H1 (cell line): ENCODE results near the gene RARB. TPM values are rescaled to one million over a fixed set of nuclear protein-coding genes. Genes with fewer than 3 reads are reported as not detected.

ENCODE experiments used
- CTCF ChIA-PET: fragments of 300-600 bp; sonication (Branson Sonifier 250); formaldehyde crosslinking; loops from one replicate; lab custom pipeline; 2021; ENCODE audit not compliant: partially characterized antibody; lab: Charles Lee
- POLR2A ChIA-PET: fragments of 300-600 bp; sonication (Branson Sonifier 250); formaldehyde crosslinking; loops from one replicate; lab custom pipeline; 2021; ENCODE audit warnings: inconsistent platforms; ENCODE audit not compliant: partially characterized antibody; lab: Charles Lee
- DNase-seq, 2 experiments: peaks; one replicate each; pipeline versions ENCODE4 v3.0.0 to v3.0.0-alpha.2; 2010 to 2022; ENCODE audit warnings: low spot score in 2 of 2, low read depth in 1 of 2, mixed read lengths in 1 of 2
- FAIRE-seq: peaks from 2 replicates; lab custom pipeline; 2011; peaks lifted over from hg19 to GRCh38; lab: Jason Lieb, UNC
- H2AFZ ChIP-seq: 2 replicates; pipeline ENCODE4 v1.8.1; 2012; ENCODE audit warnings: low read length, inconsistent platforms
- H2AK5ac ChIP-seq: 2 replicates; pipeline ENCODE4 v1.6.1; 2013; ENCODE audit warnings: low read depth, low read length
- H2BK120ac ChIP-seq: replicated peaks from 2 replicates; pipeline ENCODE3; 2013; ENCODE audit warnings: low read depth, low read length, inconsistent platforms
- H2BK12ac ChIP-seq: 2 replicates; pipeline ENCODE4 v1.6.1; 2013; ENCODE audit warnings: low read depth, low read length
- H2BK15ac ChIP-seq: 2 replicates; pipeline ENCODE4 v1.6.1; 2013; ENCODE audit warnings: low read length
- H2BK20ac ChIP-seq: 2 replicates; pipeline ENCODE4 v1.6.1; 2013; ENCODE audit warnings: low read length
- H2BK5ac ChIP-seq: 2 replicates; pipeline ENCODE4 v1.6.1; 2013; ENCODE audit warnings: low read depth, low read length
- H3K14ac ChIP-seq: 2 replicates; pipeline ENCODE4 v1.6.1; 2013; ENCODE audit warnings: inconsistent platforms; ENCODE audit not compliant: insufficient read length
- H3K18ac ChIP-seq: 2 replicates; pipeline ENCODE4 v1.6.1; 2013; ENCODE audit warnings: low read length; ENCODE audit errors: extremely low read depth
- H3K23ac ChIP-seq: 2 replicates; pipeline ENCODE4 v1.6.1; 2013; ENCODE audit warnings: inconsistent platforms; ENCODE audit not compliant: insufficient read length
- H3K23me2 ChIP-seq: 2 replicates; pipeline ENCODE4 v1.6.1; 2013; ENCODE audit warnings: low read depth, low read length
- H3K27ac ChIP-seq: 2 replicates; pipeline ENCODE4 v1.6.1; 2011; ENCODE audit warnings: low read depth, low read length, inconsistent platforms
- H3K27me3 ChIP-seq, 4 experiments: replicated peaks in 1 of 4; 1 replicate in 1 of 4; 2 replicates in 3 of 4; pipeline versions ENCODE4 v1.6.1 to v1.8.1; 2011 to 2013; ENCODE audit warnings: low read length in 3 of 4, mild to moderate bottlenecking in 3 of 4, inconsistent platforms in 2 of 4, mixed read lengths in 2 of 4, moderate library complexity in 1 of 4; ENCODE audit not compliant: control insufficient read depth in 3 of 4, insufficient read depth in 3 of 4; ENCODE audit errors: extremely low read depth in 1 of 4
- H3K36me3 ChIP-seq, 4 experiments: 2 replicates each; pipeline versions ENCODE4 v1.6.1 to v1.8.1; 2011 to 2013; ENCODE audit warnings: mild to moderate bottlenecking in 4 of 4, low read length in 3 of 4, moderate library complexity in 2 of 4, control low read depth in 1 of 4, inconsistent platforms in 1 of 4; ENCODE audit not compliant: insufficient read depth in 4 of 4, control insufficient read depth in 2 of 4
- H3K4ac ChIP-seq: replicated peaks from 2 replicates; pipeline ENCODE3; 2013; ENCODE audit warnings: low read length, low read depth, mixed read lengths, inconsistent platforms; ENCODE audit not compliant: insufficient read length
- H3K4me1 ChIP-seq, 4 experiments: replicated peaks in 1 of 4; 1 replicate in 1 of 4; 2 replicates in 3 of 4; pipeline versions ENCODE4 v1.6.1 to v1.8.1; 2011 to 2013; ENCODE audit warnings: low read length in 3 of 4, inconsistent platforms in 2 of 4, mixed read lengths in 1 of 4; ENCODE audit not compliant: insufficient read depth in 4 of 4, control insufficient read depth in 3 of 4
- H3K4me2 ChIP-seq, 2 experiments: 2 replicates each; pipeline versions ENCODE4 v1.6.1 to v1.8.1; 2011 to 2013; ENCODE audit warnings: low read depth in 2 of 2, low read length in 2 of 2, control low read depth in 1 of 2, inconsistent platforms in 1 of 2, mild to moderate bottlenecking in 1 of 2; ENCODE audit not compliant: insufficient read depth in 1 of 2
- H3K4me3 ChIP-seq, 4 experiments: fragments of 200-600, 300-600 bp in 1 of 4; sonication (generic), shearing (Covaris generic), sonication (Bioruptor Twin) in 1 of 4; 2 replicates each; pipeline versions ENCODE4 v1.5.1 to v1.8.1; 2011 to 2016; ENCODE audit warnings: low read length in 4 of 4, low read depth in 3 of 4, control low read depth in 2 of 4, inconsistent platforms in 2 of 4, mild to moderate bottlenecking in 2 of 4, mixed read lengths in 1 of 4, moderate library complexity in 1 of 4; ENCODE audit not compliant: insufficient read depth in 2 of 4; ENCODE audit errors: extremely low read depth in 1 of 4
- H3K56ac ChIP-seq: replicated peaks from 2 replicates; pipeline ENCODE3; 2013; ENCODE audit warnings: low read depth, mild to moderate bottlenecking, mixed read lengths, low read length, inconsistent platforms; ENCODE audit not compliant: insufficient read length
- H3K79me1 ChIP-seq: 2 replicates; pipeline ENCODE4 v1.6.1; 2013; ENCODE audit warnings: low read depth, low read length, control low read depth
- H3K79me2 ChIP-seq, 2 experiments: 2 replicates each; pipeline versions ENCODE4 v1.6.1 to v1.8.1; 2012 to 2013; ENCODE audit warnings: low read length in 2 of 2, mild to moderate bottlenecking in 2 of 2, inconsistent platforms in 1 of 2; ENCODE audit not compliant: insufficient read depth in 2 of 2, control insufficient read depth in 1 of 2
- H3K9ac ChIP-seq, 4 experiments: replicated peaks in 1 of 4; 1 replicate in 1 of 4; 2 replicates in 3 of 4; pipeline versions ENCODE4 v1.6.1 to v1.8.1; 2011 to 2013; ENCODE audit warnings: low read depth in 3 of 4, low read length in 3 of 4, control low read depth in 2 of 4, mild to moderate bottlenecking in 2 of 4, moderate library complexity in 2 of 4, inconsistent platforms in 1 of 4; ENCODE audit errors: extremely low read depth in 1 of 4
- H3K9me3 ChIP-seq, 2 experiments: 2 replicates each; pipeline versions ENCODE4 v1.6.1 to v1.8.1; 2012 to 2013; ENCODE audit warnings: mild to moderate bottlenecking in 2 of 2, moderate library complexity in 2 of 2, control low read depth in 1 of 2, inconsistent platforms in 1 of 2, low read depth in 1 of 2, low read length in 1 of 2, mixed read lengths in 1 of 2; ENCODE audit not compliant: insufficient read depth in 2 of 2
- H4K20me1 ChIP-seq, 2 experiments: replicated peaks in 1 of 2; 2 replicates each; pipeline versions ENCODE3 to v1.8.1; 2011 to 2013; ENCODE audit warnings: inconsistent platforms in 2 of 2, low read length in 2 of 2, mild to moderate bottlenecking in 1 of 2; ENCODE audit not compliant: insufficient read depth in 2 of 2, control insufficient read depth in 1 of 2
- H4K5ac ChIP-seq: 2 replicates; pipeline ENCODE4 v1.6.1; 2013; ENCODE audit warnings: low read length, low read depth, mixed read lengths, inconsistent platforms; ENCODE audit not compliant: insufficient read length
- H4K8ac ChIP-seq: 2 replicates; pipeline ENCODE4 v1.8.0; 2013; ENCODE audit warnings: mild to moderate bottlenecking, moderate library complexity, low read length, inconsistent platforms; ENCODE audit not compliant: insufficient read depth; ENCODE audit errors: extremely low read depth
- H4K91ac ChIP-seq: replicated peaks from 2 replicates; pipeline ENCODE3; 2013; ENCODE audit warnings: low read length, mixed read lengths, inconsistent platforms; ENCODE audit not compliant: insufficient read length
- BACH1 ChIP-seq: IDR thresholded peaks from 2 replicates; pipeline ENCODE4 v1.6.1; 2012; ENCODE audit warnings: low read length, improper control_type of control experiment
- HDAC2 ChIP-seq, 2 experiments: fragments of 300-600 bp in 1 of 2; sonication (generic) in 1 of 2; IDR thresholded peaks; 2 replicates each; pipeline ENCODE4 v1.6.1; 2011 to 2012; ENCODE audit warnings: low read depth in 2 of 2, low read length in 2 of 2, mild to moderate bottlenecking in 2 of 2, moderate library complexity in 2 of 2, borderline replicate concordance in 1 of 2, inconsistent platforms in 1 of 2
- KDM4A ChIP-seq: IDR thresholded peaks from one replicate; pipeline ENCODE4 v1.7.1; 2012; ENCODE audit warnings: low read depth, mild to moderate bottlenecking, moderate library complexity, low read length, inconsistent platforms; ENCODE audit not compliant: severe bottlenecking
- PHF8 ChIP-seq: fragments of 200-600 bp; sonication (generic); conservative IDR thresholded peaks from 2 replicates; pipeline ENCODE4 v1.7.1; 2012; ENCODE audit warnings: low read depth, mild to moderate bottlenecking, inconsistent platforms, low read length, moderate library complexity
- SP2 ChIP-seq: IDR thresholded peaks from 2 replicates; pipeline ENCODE4 v1.6.1; 2012; ENCODE audit warnings: mild to moderate bottlenecking, low read length, inconsistent platforms
- TAF1 ChIP-seq: IDR thresholded peaks from 2 replicates; pipeline ENCODE4 v1.6.1; 2011; ENCODE audit warnings: mild to moderate bottlenecking, low read depth, low read length
- TCF12 ChIP-seq: IDR thresholded peaks from 2 replicates; pipeline ENCODE4 v1.6.1; 2011; ENCODE audit warnings: low read depth, mild to moderate bottlenecking, low read length
- WGBS, 2 experiments: shearing (Covaris generic) in 1 of 2; methylation state at CpG; one replicate each; pipeline versions ENCODE4 v1.1.6 to v1.1.7; 2013 to 2015; ENCODE audit warnings: low lambda C conversion rate in 2 of 2, mixed read lengths in 2 of 2, inconsistent platforms in 1 of 2, low coverage in 1 of 2, missing lambda C conversion rate in 1 of 2; ENCODE audit not compliant: insufficient replicate concordance in 2 of 2, insufficient coverage in 1 of 2, insufficient read length in 1 of 2; ENCODE audit errors: extremely low coverage in 1 of 2, missing lambda C conversion rate in 1 of 2; 5-methylcytosine and 5-hydroxymethylcytosine counted together
- polyA plus RNA-seq, 7 experiments: library from polyadenylated mRNA; depleted of rRNA in 3 of 7; stranded (reverse) in 5 of 7; unstranded in 2 of 7; fragments of >200 nt in 5 of 7; fragments of 200-250 nt in 2 of 7; gene quantifications; 1 replicate in 5 of 7; 2 replicates in 1 of 7; 4 replicates in 1 of 7; pipeline versions ENCODE4 v1.2.1 to v1.2.3, GENCODE V29; 2011 to 2013; ENCODE audit warnings: missing spikeins in 2 of 7, mixed read lengths in 2 of 7
- total RNA-seq: library from RNA; stranded (reverse); fragmentation: NEBNext Ultra II Directional; extraction: Animal tissue kit (Norgen Biotek cat#: 25700); gene quantifications from 2 replicates; pipeline ENCODE4 v1.2.1, GENCODE V29; 2021

RARB gene
- total and polyA plus RNA-seq, 2 of the 8 experiments (the other 6 are each of a cell fraction or from before 2014, with no cell fraction given) = 0.15 to 0.22 TPM

DNA sequence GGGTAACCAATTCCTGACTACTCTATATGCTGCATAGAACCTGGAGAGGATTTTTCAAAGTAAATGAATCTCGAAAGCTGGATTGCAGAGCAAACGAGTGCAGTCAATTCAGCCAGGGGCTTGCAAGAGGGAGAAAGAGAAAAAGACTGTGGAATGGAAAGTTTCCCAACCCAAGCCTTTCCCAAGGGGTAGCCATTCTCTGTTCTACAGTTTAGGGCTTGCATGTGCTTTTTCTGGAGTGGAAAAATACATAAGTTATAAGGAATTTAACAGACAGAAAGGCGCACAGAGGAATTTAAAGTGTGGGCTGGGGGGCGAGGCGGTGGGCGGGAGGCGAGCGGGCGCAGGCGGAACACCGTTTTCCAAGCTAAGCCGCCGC, 511 bp upstream of the RARB start:
- CTCF ChIA-PET = interaction anchor here (1.1 to 2.2 kb wide), 3 partner anchors 12 to 35 kb away, joined by 3 to 23 read pairs (median 4); no protein-coding TSS in a partner anchor

More for the DNA sequence above, 511 bp upstream of the RARB start:
- Histone ChIP-seq H3K23ac (no peak overlapping the region), H4K20me1 (no peaks in the 10 kb centered on the region), H3K9me3 (no peaks in the 10 kb centered on the region), H3K56ac (no peak overlapping the region), H3K4me2 (peak overlapping the region; percentile 59 to 92), H3K36me3 (no peaks in the 10 kb centered on the region; a peak in 1 of 8 replicates), H3K79me2 (no peaks in the 10 kb centered on the region), H4K8ac (peak overlapping the region; percentile 43; the same call in 1 of the 2 replicates), H2BK5ac (no peak overlapping the region), H3K4ac (no peak overlapping the region), H4K5ac (no peak overlapping the region), H2BK15ac (no peak overlapping the region), H3K4me1 (peaks cover 6 to 18% (median 14%) of the 10 kb centered on the region in 4 experiments; a peak in 6 of 7 replicates), H2AFZ (0 out of 2 replicates have a peak overlapping the region, but pooled peaks have one; percentile 16), H3K4me3 (peak overlapping the region; percentile 20 to 62 (median 31); a peak in 6 of 8 replicates), H2BK20ac (no peak overlapping the region), H3K27ac (no peak overlapping the region), H3K9ac (no peak overlapping the region), H3K79me1 (no peaks in the 10 kb centered on the region), H3K23me2 (peaks cover 7% of the 10 kb centered on the region), H3K18ac (peak overlapping the region; percentile 79; the same call in 1 of the 2 replicates), H2BK12ac (no peak overlapping the region), H4K91ac (no peak overlapping the region), H3K14ac (no peak overlapping the region), H3K27me3 (peaks cover 0 to 10% (median 7%) of the 10 kb centered on the region in 4 experiments; a peak in 5 of 7 replicates), H2AK5ac (no peak overlapping the region), H2BK120ac (no peak overlapping the region)
- TF ChIP-seq TAF1 = no peak
- TF ChIP-seq TCF12 = no peak
- no peak for TF ChIP-seq BACH1
- TF ChIP-seq PHF8 = no peak
- TF ChIP-seq HDAC2 (IDR thresholded peaks at IDR 0.05; ENCODE audit: borderline replicate concordance in 1 of 2, low read depth in 2 of 2, low read length in 2 of 2) = 0 out of 4 replicates have a peak, but pooled peaks of 1 of the 2 experiments have one; percentile 9
- no peak for TF ChIP-seq KDM4A
- TF ChIP-seq SP2 = no peak
- no peak for DNase-seq
- FAIRE-seq = no peak
- WGBS, 2 experiments = 12% methylated on average over 13 of the region's 13 CpGs; no CpG with 5 or more reads in 1 of the 2 experiments
- POLR2A ChIA-PET = interaction anchor here (0.7 to 1.1 kb wide), 4 partner anchors 11 to 1443 kb away, joined by 3 read pairs; no protein-coding TSS in a partner anchor
